ENCODE results near the gene CCDC61.

DNA sequence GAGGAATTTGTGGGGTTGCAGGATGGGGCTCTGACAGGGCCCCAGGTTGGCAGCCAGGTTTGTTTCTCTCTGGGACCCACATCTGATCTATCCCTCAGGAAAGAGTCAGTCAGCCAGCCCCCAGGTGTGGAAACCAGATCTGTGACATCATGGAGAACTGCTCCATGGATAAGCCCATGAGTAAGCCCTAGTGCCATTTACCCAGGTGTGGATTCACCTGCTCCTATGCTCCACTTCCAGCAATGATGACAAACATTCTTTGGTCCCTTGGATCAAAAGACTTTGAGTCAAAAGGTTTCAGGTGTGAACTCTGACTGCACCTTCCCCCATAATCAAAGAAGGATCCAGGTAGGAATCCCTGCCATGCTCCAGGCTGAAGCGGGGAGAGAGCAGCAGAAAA is 72.4 kb downstream of the CCDC61 start:
- TF ChIP-seq EZH2 (IDR thresholded peaks at IDR 0.05; ENCODE audit: low read length, unreplicated experiment) (no peak), CTCF (conservative IDR thresholded peaks at IDR 0.05; ENCODE audit: low read depth, low read length) (no peak), EZH2phosphoT487 (IDR thresholded peaks at IDR 0.05; ENCODE audit: borderline replicate concordance, low read length) (no peak)

All from PC-3 (cell line).